H9 (cell line): ENCODE data around the gene AHDC1. TPM values are rescaled to one million over a fixed set of nuclear protein-coding genes. Genes with fewer than 3 reads are reported as not detected.

ENCODE experiments used
- DNase-seq: peaks from one replicate; pipeline ENCODE4 v3.0.0-alpha.2; 2017
- H2AFZ ChIP-seq: one replicate; pipeline ENCODE4 v1.6.1; 2013; ENCODE audit warnings: mild to moderate bottlenecking, low read length, control low read depth, moderate library complexity
- H2AK5ac ChIP-seq: 2 replicates; pipeline ENCODE4 v1.6.1; 2013; ENCODE audit warnings: low read length, control low read depth, mixed read lengths; ENCODE audit not compliant: insufficient read length
- H2BK120ac ChIP-seq: one replicate; pipeline ENCODE4 v1.6.1; 2013; ENCODE audit warnings: low read depth, mild to moderate bottlenecking, low read length, control low read depth, inconsistent platforms; ENCODE audit not compliant: poor library complexity, severe bottlenecking
- H2BK12ac ChIP-seq: 2 replicates; pipeline ENCODE4 v1.6.1; 2013; ENCODE audit warnings: low read length, control low read depth, mixed read lengths, low read depth; ENCODE audit not compliant: insufficient read length
- H2BK15ac ChIP-seq: 2 replicates; pipeline ENCODE4 v1.6.1; 2013; ENCODE audit warnings: low read depth, low read length, control low read depth
- H2BK20ac ChIP-seq: one replicate; pipeline ENCODE4 v1.6.1; 2013; ENCODE audit warnings: low read depth, mild to moderate bottlenecking, low read length, control low read depth, inconsistent platforms; ENCODE audit not compliant: poor library complexity, severe bottlenecking
- H2BK5ac ChIP-seq: 2 replicates; pipeline ENCODE4 v1.6.1; 2013; ENCODE audit warnings: low read length, control low read depth, mixed read lengths; ENCODE audit not compliant: insufficient read length
- H3K14ac ChIP-seq: 2 replicates; pipeline ENCODE4 v1.6.1; 2013; ENCODE audit warnings: low read length, control low read depth; ENCODE audit not compliant: insufficient read depth
- H3K18ac ChIP-seq: 2 replicates; pipeline ENCODE4 v1.6.1; 2013; ENCODE audit warnings: low read depth, mild to moderate bottlenecking, mixed read lengths, low read length, control low read depth; ENCODE audit not compliant: insufficient read length
- H3K23ac ChIP-seq: 2 replicates; pipeline ENCODE4 v1.6.1; 2013; ENCODE audit warnings: low read length, control low read depth, mixed read lengths, low read depth; ENCODE audit not compliant: insufficient read length
- H3K23me2 ChIP-seq: 2 replicates; pipeline ENCODE4 v1.6.1; 2013; ENCODE audit warnings: low read depth, mild to moderate bottlenecking, mixed read lengths, low read length, control low read depth; ENCODE audit not compliant: insufficient read length, poor library complexity, severe bottlenecking
- H3K27ac ChIP-seq: 2 replicates; pipeline ENCODE4 v1.5.1; 2013; ENCODE audit warnings: low read length, control low read depth, mixed read lengths, low read depth; ENCODE audit not compliant: insufficient read length
- H3K27me3 ChIP-seq: 2 replicates; pipeline ENCODE4 v1.6.1; 2013; ENCODE audit warnings: low read length, control low read depth, inconsistent platforms; ENCODE audit not compliant: insufficient read depth
- H3K4ac ChIP-seq: 2 replicates; pipeline ENCODE4 v1.6.1; 2013; ENCODE audit warnings: low read depth, mild to moderate bottlenecking, control low read depth, inconsistent platforms, low read length, moderate library complexity
- H3K4me1 ChIP-seq: 2 replicates; pipeline ENCODE4 v1.6.1; 2013; ENCODE audit warnings: low read length, control low read depth, inconsistent platforms; ENCODE audit not compliant: insufficient read depth
- H3K4me2 ChIP-seq: 2 replicates; pipeline ENCODE4 v1.6.1; 2013; ENCODE audit warnings: low read length, control low read depth, mixed read lengths; ENCODE audit not compliant: insufficient read length, insufficient read depth
- H3K56ac ChIP-seq: 2 replicates; pipeline ENCODE4 v1.6.1; 2013; ENCODE audit warnings: low read depth, mild to moderate bottlenecking, mixed read lengths, low read length, control low read depth; ENCODE audit not compliant: insufficient read length
- H3K79me1 ChIP-seq: 2 replicates; pipeline ENCODE4 v1.6.1; 2013; ENCODE audit warnings: low read depth, mild to moderate bottlenecking, moderate library complexity, low read length, control low read depth, inconsistent platforms; ENCODE audit not compliant: insufficient read depth, poor library complexity, severe bottlenecking
- H3K79me2 ChIP-seq: 2 replicates; pipeline ENCODE4 v1.6.1; 2013; ENCODE audit warnings: low read length, control low read depth, inconsistent platforms; ENCODE audit not compliant: insufficient read depth
- H3K9ac ChIP-seq: 2 replicates; pipeline ENCODE4 v1.6.1; 2013; ENCODE audit warnings: low read length, control low read depth, mixed read lengths; ENCODE audit not compliant: insufficient read length; ENCODE audit errors: extremely low read depth
- H3K9me3 ChIP-seq: one replicate; pipeline ENCODE4 v1.6.1; 2013; ENCODE audit warnings: low read depth, low read length, inconsistent platforms; ENCODE audit not compliant: control insufficient read depth
- H3T11ph ChIP-seq: one replicate; pipeline ENCODE4 v1.6.1; 2013; ENCODE audit warnings: mild to moderate bottlenecking, low read length, control low read depth, inconsistent platforms
- H4K20me1 ChIP-seq: one replicate; pipeline ENCODE4 v1.6.1; 2013; ENCODE audit not compliant: control insufficient read depth, insufficient read length, insufficient read depth
- H4K5ac ChIP-seq: 2 replicates; pipeline ENCODE4 v1.6.1; 2013; ENCODE audit warnings: low read depth, mild to moderate bottlenecking, mixed read lengths, low read length, control low read depth; ENCODE audit not compliant: insufficient read length
- H4K8ac ChIP-seq: replicated peaks from 2 replicates; pipeline ENCODE4 v1.6.1; 2013; ENCODE audit warnings: low read length, control low read depth, mixed read lengths, low read depth; ENCODE audit not compliant: insufficient read length
- H4K91ac ChIP-seq: 2 replicates; pipeline ENCODE4 v1.6.1; 2013; ENCODE audit warnings: low read depth, mild to moderate bottlenecking, moderate library complexity, mixed read lengths, low read length, control low read depth; ENCODE audit not compliant: insufficient read length
- H3K27ac Mint-ChIP-seq, 3 experiments: 2 replicates in 2 of 3; 3 replicates in 1 of 3; pipeline ENCODE4 v1.8.0; 2020 to 2021; ENCODE audit warnings: mixed read lengths in 3 of 3, mild to moderate bottlenecking in 1 of 3, moderate library complexity in 1 of 3
- H3K27me3 Mint-ChIP-seq: 2 replicates; pipeline ENCODE4 v1.8.0; 2021; ENCODE audit warnings: low read depth, mild to moderate bottlenecking, moderate library complexity, mixed read lengths
- H3K36me3 Mint-ChIP-seq, 3 experiments: 2 replicates in 2 of 3; 3 replicates in 1 of 3; pipeline ENCODE4 v1.8.0; 2020 to 2021; ENCODE audit warnings: low read depth in 3 of 3, mixed read lengths in 3 of 3; ENCODE audit not compliant: insufficient read depth in 1 of 3
- H3K4me1 Mint-ChIP-seq, 2 experiments: 2 replicates each; pipeline ENCODE4 v1.8.0; 2020; ENCODE audit warnings: mixed read lengths in 2 of 2
- H3K4me3 Mint-ChIP-seq, 2 experiments: 2 replicates in 1 of 2; 3 replicates in 1 of 2; pipeline ENCODE4 v1.8.0; 2020 to 2021; ENCODE audit warnings: mild to moderate bottlenecking in 2 of 2, mixed read lengths in 2 of 2, moderate library complexity in 1 of 2
- H3K9me3 Mint-ChIP-seq, 2 experiments: 2 replicates in 1 of 2; 3 replicates in 1 of 2; pipeline ENCODE4 v1.8.0; 2020; ENCODE audit warnings: mild to moderate bottlenecking in 2 of 2, mixed read lengths in 2 of 2, moderate library complexity in 1 of 2
- WGBS: extraction: QIAGEN DNeasy Blood & Tissue Kit; methylation state at CpG from one replicate; pipeline ENCODE4 v1.1.7; 2013; ENCODE audit warnings: missing lambda C conversion rate, low lambda C conversion rate, mixed read lengths; ENCODE audit not compliant: insufficient read length; ENCODE audit errors: extremely low coverage; 5-methylcytosine and 5-hydroxymethylcytosine counted together
- total RNA-seq: library from RNA; stranded (reverse); gene quantifications from 2 replicates; pipeline ENCODE4 v1.2.1, GENCODE V29; 2021
- TF ChIP-seq, protein P1 (sequence below): fragments of 200-600 bp; sonication (generic); conservative IDR thresholded peaks from 3 replicates; pipeline ENCODE4 v1.8.0; 2021; ENCODE audit warnings: antibody characterized with exemption, mild to moderate bottlenecking

Gene AHDC1
- total RNA-seq, 1 experiment from 2014 or later, result 29.4 TPM

DNA sequence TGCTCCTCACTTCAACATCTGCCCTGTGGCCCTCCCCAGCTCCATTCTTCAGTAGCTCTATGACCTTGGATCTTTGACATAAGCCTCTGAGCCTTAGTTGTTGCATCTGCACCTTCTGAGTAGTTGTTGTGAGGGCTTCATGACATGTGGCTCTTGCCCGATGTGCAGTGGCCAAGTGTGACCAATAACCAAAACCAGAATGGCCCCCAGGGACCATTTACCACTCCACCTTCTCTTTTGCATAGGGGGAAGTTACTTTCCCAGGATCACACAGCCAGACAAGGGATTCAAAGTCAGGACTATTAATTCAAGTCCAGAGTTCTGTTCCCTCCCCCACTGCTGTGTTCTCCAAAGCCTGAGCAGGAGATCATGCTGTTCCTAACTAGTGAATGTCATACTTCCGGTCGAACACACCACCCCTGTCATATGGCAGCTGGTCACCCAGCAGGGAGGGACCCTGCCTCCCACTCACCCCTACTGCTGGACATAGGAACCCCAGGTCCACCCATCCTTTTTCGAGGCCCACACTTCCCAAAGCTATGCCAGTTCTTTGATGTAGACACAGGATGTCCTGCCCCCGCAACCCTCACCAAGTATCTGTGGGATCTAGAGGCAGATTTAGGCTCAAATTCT lies 27.0 kb upstream of the AHDC1 start:
- Histone ChIP-seq H3K18ac (no peak overlapping the region), H3K9ac (no peak overlapping the region), H3K79me2 (no peaks in the 10 kb centered on the region), H4K20me1 (no peaks in the 10 kb centered on the region), H2BK5ac (no peak overlapping the region), H3K4me2 (no peak overlapping the region), H4K5ac (no peak overlapping the region), H3K4ac (no peak overlapping the region), H3K23me2 (peaks cover 8% of the 10 kb centered on the region), H2AK5ac (no peak overlapping the region), H3K14ac (no peak overlapping the region), H2BK120ac (no peak overlapping the region), H3K27ac (no peak overlapping the region), H2BK15ac (no peak overlapping the region), H3K9me3 (no peaks in the 10 kb centered on the region), H3K23ac (no peak overlapping the region), H2AFZ (no peak overlapping the region), H3K4me1 (peaks cover 5% of the 10 kb centered on the region; the same call in 1 of the 2 replicates), H4K91ac (no peak overlapping the region), H2BK20ac (no peak overlapping the region), H3K27me3 (peaks cover 19% of the 10 kb centered on the region; the same call in 1 of the 2 replicates), H3K56ac (no peak overlapping the region), H3K79me1 (no peaks in the 10 kb centered on the region), H3T11ph (no peak overlapping the region), H2BK12ac (no peak overlapping the region), H4K8ac (no peak overlapping the region)
- H3K4me3 Mint-ChIP-seq, result no peak overlapping the region
- no peaks in the 10 kb centered on the region; a peak in 1 of 7 replicates for H3K36me3 Mint-ChIP-seq
- no CpG with 5 or more reads among the region's 5 CpGs for WGBS
- no peak for DNase-seq
- H3K9me3 Mint-ChIP-seq, result no peaks in the 10 kb centered on the region; a peak in 1 of 5 replicates
- peaks cover 25 to 38% of the 10 kb centered on the region in 2 experiments for H3K4me1 Mint-ChIP-seq
- peaks cover 27% of the 10 kb centered on the region for H3K27me3 Mint-ChIP-seq
- TF ChIP-seq, protein P1, sequence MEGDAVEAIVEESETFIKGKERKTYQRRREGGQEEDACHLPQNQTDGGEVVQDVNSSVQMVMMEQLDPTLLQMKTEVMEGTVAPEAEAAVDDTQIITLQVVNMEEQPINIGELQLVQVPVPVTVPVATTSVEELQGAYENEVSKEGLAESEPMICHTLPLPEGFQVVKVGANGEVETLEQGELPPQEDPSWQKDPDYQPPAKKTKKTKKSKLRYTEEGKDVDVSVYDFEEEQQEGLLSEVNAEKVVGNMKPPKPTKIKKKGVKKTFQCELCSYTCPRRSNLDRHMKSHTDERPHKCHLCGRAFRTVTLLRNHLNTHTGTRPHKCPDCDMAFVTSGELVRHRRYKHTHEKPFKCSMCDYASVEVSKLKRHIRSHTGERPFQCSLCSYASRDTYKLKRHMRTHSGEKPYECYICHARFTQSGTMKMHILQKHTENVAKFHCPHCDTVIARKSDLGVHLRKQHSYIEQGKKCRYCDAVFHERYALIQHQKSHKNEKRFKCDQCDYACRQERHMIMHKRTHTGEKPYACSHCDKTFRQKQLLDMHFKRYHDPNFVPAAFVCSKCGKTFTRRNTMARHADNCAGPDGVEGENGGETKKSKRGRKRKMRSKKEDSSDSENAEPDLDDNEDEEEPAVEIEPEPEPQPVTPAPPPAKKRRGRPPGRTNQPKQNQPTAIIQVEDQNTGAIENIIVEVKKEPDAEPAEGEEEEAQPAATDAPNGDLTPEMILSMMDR, result no peak
- no peak overlapping the region for H3K27ac Mint-ChIP-seq
